ENCODE measurements around the gene ODC1.

DNA sequence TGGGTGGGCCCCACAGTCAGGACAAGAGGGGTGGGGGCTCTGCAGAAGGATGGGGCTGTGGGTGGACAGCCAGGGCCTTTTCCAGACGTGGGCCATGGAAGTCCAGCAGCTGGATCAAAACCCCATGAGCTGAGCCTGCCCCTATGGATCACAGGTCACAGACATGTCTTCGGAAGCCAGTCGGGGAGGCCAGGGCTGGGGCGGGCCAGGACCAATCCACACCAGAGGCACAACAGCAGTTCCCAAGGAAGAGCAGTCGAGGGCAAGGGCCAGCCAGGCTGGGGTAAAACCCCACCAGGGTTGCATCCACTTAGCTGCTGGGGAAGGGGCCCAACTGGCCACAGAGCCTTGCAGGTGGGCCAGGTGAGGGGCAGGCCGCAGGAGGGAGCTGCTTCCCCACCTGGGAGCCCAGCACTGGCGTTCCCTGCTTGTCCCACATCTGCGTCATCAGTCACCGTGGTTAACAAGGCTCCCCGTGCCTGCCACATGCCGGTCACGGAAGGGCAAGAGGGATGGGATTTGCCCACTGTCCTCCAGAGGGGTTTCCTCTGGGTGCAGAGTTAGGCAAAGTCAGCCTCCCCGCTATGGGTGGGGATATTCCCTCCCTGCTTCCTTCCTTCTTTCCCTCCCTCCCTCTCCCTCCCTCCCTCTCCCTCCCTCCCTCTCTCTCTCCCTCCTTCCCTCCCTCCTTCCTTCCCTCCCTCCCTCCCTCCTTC, 46.4 kb upstream of the ODC1 start:
- TF ChIP-seq, protein P1, sequence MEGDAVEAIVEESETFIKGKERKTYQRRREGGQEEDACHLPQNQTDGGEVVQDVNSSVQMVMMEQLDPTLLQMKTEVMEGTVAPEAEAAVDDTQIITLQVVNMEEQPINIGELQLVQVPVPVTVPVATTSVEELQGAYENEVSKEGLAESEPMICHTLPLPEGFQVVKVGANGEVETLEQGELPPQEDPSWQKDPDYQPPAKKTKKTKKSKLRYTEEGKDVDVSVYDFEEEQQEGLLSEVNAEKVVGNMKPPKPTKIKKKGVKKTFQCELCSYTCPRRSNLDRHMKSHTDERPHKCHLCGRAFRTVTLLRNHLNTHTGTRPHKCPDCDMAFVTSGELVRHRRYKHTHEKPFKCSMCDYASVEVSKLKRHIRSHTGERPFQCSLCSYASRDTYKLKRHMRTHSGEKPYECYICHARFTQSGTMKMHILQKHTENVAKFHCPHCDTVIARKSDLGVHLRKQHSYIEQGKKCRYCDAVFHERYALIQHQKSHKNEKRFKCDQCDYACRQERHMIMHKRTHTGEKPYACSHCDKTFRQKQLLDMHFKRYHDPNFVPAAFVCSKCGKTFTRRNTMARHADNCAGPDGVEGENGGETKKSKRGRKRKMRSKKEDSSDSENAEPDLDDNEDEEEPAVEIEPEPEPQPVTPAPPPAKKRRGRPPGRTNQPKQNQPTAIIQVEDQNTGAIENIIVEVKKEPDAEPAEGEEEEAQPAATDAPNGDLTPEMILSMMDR (IDR thresholded peaks at IDR 0.05), result no peak
- TF ChIP-seq POLR2A (IDR thresholded peaks at IDR 0.05; ENCODE audit: low read depth), result no peak

Data from esophagus muscularis mucosa (tissue), 3 donors.